Chondrocyte (in vitro differentiated cells): ENCODE measurements around the gene TMEM119. TPM values are rescaled to one million over a fixed set of nuclear protein-coding genes. Genes with fewer than 3 reads are reported as not detected.
"Not testable (repeated sequence)": the region's sequence is repeated elsewhere in the genome, so short reads cannot be mapped to it uniquely, and the experiment has no call there.

Experiments used
- DNase-seq: peaks from one replicate; pipeline ENCODE4 v3.0.0; 2021; ENCODE audit warnings: mixed read lengths, low spot score
- H3K27ac Mint-ChIP-seq: one replicate; pipeline ENCODE4 v1.8.0; 2021; ENCODE audit warnings: mild to moderate bottlenecking, moderate library complexity, mixed read lengths; ENCODE audit not compliant: unreplicated experiment
- H3K27me3 Mint-ChIP-seq: 2 replicates; pipeline ENCODE4 v1.8.0; 2021; ENCODE audit warnings: low read depth, mixed read lengths
- H3K36me3 Mint-ChIP-seq: 2 replicates; pipeline ENCODE4 v1.8.0; 2021; ENCODE audit warnings: low read depth, mixed read lengths
- H3K4me1 Mint-ChIP-seq: 2 replicates; pipeline ENCODE4 v1.8.0; 2021; ENCODE audit warnings: low read depth, mild to moderate bottlenecking, mixed read lengths
- H3K4me3 Mint-ChIP-seq: one replicate; pipeline ENCODE4 v1.8.0; 2021; ENCODE audit warnings: mild to moderate bottlenecking, moderate library complexity, mixed read lengths; ENCODE audit not compliant: unreplicated experiment
- H3K9me3 Mint-ChIP-seq: 2 replicates; pipeline ENCODE4 v1.8.0; 2021; ENCODE audit warnings: low read depth, mixed read lengths
- total RNA-seq: library from RNA; stranded (reverse); gene quantifications from 3 replicates; pipeline ENCODE4 v1.2.1, GENCODE V29; 2021
- TF ChIP-seq, protein P1 (sequence below): fragments of 200-600 bp; sonication (generic); IDR thresholded peaks from 2 replicates; pipeline ENCODE4 v1.5.0; 2021; ENCODE audit warnings: antibody characterized with exemption, mild to moderate bottlenecking, moderate library complexity

TMEM119 gene
- total RNA-seq, 1 donor from 2014 or later, result 48.3 TPM

GRCh38 chr12:108635997-108636808, 38.3 kb upstream of the TMEM119 start:
- H3K36me3 Mint-ChIP-seq, result peaks cover 7% of the 10 kb centered on the region
- DNase-seq, result no peak
- no peak overlapping the region for H3K4me3 Mint-ChIP-seq
- no peaks in the 10 kb centered on the region for H3K27me3 Mint-ChIP-seq
- peaks cover 46% of the 10 kb centered on the region for H3K4me1 Mint-ChIP-seq
- TF ChIP-seq, protein P1, sequence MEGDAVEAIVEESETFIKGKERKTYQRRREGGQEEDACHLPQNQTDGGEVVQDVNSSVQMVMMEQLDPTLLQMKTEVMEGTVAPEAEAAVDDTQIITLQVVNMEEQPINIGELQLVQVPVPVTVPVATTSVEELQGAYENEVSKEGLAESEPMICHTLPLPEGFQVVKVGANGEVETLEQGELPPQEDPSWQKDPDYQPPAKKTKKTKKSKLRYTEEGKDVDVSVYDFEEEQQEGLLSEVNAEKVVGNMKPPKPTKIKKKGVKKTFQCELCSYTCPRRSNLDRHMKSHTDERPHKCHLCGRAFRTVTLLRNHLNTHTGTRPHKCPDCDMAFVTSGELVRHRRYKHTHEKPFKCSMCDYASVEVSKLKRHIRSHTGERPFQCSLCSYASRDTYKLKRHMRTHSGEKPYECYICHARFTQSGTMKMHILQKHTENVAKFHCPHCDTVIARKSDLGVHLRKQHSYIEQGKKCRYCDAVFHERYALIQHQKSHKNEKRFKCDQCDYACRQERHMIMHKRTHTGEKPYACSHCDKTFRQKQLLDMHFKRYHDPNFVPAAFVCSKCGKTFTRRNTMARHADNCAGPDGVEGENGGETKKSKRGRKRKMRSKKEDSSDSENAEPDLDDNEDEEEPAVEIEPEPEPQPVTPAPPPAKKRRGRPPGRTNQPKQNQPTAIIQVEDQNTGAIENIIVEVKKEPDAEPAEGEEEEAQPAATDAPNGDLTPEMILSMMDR, result no peak
- H3K27ac Mint-ChIP-seq, result no peak overlapping the region
- H3K9me3 Mint-ChIP-seq, result no peaks in the 10 kb centered on the region

DNA sequence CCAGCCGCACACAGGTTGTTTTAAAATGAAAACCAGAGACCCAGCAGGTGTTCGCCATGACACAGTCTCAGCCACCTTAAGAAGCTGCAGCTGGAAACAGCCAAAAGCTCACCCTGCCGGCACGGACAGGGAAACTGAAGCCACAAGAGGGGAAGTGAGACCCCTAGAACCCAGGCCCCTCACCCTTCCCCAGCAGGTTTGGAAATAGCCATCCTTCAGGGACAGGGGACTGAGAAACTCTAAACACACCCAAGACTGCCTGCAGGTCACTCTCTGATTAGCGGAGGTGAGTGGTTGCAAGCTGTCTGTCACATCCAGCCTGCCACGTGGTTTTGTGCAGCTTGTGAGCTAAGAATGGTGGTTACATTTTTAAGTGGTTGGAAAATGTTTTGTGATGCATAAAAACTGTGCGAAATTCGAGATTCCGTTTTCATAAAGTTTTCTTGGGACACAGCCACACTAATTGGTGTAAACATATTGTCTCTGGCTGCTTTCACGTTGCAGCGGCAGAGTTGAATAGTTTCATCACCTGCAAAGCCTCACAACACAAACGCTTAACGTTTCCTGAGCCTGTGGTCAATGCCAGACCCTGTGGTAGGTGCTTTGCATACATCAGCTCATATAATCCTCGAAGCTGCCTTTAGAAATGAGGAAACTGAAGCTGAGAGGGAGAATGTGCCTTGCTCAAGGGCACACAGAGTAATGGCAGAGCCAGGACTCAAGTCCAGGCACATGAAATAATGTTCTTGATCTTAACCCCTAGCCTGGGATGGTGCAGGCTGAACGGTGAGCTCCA, 37.5 kb upstream of the TMEM119 start:
- no peak overlapping the region for H3K4me3 Mint-ChIP-seq
- DNase-seq, result no peak
- TF ChIP-seq, protein P1, result no peak
- no peaks in the 10 kb centered on the region for H3K27me3 Mint-ChIP-seq
- no peaks in the 10 kb centered on the region for H3K9me3 Mint-ChIP-seq
- H3K4me1 Mint-ChIP-seq, result peaks cover 47% of the 10 kb centered on the region
- H3K36me3 Mint-ChIP-seq, result peaks cover 5% of the 10 kb centered on the region
- no peak overlapping the region for H3K27ac Mint-ChIP-seq

DNA sequence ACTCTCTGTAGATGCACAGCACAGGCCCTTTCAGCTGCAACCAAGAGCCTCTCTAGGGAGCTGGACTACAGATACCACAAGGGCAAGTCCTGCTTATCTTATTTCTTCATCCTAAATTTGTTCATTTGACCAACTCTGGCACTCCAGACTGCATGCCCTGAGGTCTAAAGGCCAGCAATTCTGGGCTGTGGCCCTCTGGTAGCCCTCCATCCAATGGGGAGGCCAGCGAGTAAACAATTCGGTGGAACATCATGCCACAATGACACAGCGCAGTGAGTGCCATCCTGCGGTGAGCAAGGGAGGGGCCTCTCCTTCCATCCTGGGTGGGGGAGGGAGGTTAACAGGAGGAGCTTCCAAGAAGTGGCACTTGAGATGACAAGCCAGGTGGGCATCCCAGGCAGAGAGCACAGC, 36.5 kb upstream of the TMEM119 start:
- Mint-ChIP-seq H3K4me3 (no peak overlapping the region), H3K4me1 (peaks cover 51% of the 10 kb centered on the region), H3K27ac (no peak overlapping the region), H3K9me3 (no peaks in the 10 kb centered on the region), H3K27me3 (no peaks in the 10 kb centered on the region), H3K36me3 (peaks cover 2% of the 10 kb centered on the region)
- DNase-seq, result no peak
- TF ChIP-seq, protein P1, result no peak

DNA sequence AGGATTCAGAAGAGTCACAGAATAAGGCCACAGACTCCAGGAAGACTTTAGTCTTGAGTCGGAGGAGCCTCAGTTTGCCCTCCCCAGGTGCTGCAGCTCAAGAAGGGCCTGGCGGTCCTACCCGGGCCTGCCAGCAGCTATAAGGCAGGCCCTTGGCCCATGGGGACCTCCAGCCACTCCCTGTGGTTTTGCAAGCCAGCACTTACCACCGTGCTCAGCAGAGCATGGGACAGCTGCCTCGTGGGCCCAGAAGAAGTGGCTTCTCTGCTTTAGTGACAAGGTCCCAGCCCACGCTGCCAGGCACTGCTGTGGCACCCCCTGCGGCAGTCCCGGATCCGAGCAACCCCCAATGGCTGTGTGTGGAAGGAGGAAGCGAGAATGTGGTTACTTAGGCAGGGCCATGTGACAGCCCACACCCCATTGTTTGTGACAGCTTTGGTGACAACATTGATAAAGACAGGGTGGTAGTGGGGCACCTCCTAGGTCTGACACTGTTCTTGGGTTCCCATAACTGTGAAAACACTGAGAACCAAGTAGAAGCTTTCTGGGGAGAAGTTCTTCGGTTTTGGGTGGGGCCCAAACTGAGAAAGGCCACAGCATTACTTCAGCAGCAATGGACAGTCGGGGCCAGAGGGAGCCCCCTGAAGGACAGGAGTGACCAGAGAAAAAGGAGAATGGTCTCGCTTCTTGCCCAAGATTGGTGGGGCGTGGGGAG, 35.8 kb upstream of the TMEM119 start, which contains the start of gene SELPLG:
TSS of gene SELPLG (minus strand) at position 361 of the 715 bp plus-strand sequence. CDS start 9,587 bp downstream, outside the sequence.
- Mint-ChIP-seq H3K9me3 (no peaks in the 10 kb centered on the region), H3K27me3 (no peaks in the 10 kb centered on the region), H3K4me3 (no peak within 1 kb of the TSS), H3K36me3 (no peaks in the 10 kb centered on the region), H3K4me1 (peaks cover 48% of the 10 kb centered on the region), H3K27ac (no peak within 1 kb of the TSS)
- TF ChIP-seq, protein P1, result no peak
- DNase-seq, result no peak

GRCh38 chr12:108633081-108633533, 35.2 kb upstream of the TMEM119 start:
- H3K36me3 Mint-ChIP-seq, result no peaks in the 10 kb centered on the region
- H3K4me3 Mint-ChIP-seq, result no peak overlapping the region
- no peaks in the 10 kb centered on the region for H3K9me3 Mint-ChIP-seq
- TF ChIP-seq, protein P1, result no peak
- H3K27ac Mint-ChIP-seq, result no peak overlapping the region
- no peaks in the 10 kb centered on the region for H3K27me3 Mint-ChIP-seq
- DNase-seq, result no peak
- H3K4me1 Mint-ChIP-seq, result peaks cover 49% of the 10 kb centered on the region

DNA sequence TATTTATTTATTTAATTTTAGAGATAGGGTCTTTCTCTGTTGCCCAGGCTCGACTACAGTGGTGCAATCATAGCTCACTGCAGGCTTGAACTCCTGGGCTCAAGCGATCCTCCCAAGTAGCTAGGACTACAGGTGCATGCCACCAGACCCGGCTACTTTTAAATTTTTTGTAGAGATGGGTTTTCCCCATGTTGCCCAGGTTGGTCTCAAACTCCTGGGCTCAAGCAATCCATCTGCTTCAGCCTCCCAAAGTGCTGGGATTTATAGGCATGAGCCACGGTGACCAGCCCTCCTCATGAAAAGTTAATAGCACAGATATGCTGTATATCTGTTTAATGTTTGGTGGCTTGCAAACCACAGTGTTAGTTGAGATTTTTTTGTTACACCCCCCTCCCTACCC, 33.4 kb upstream of the TMEM119 start:
- H3K27ac Mint-ChIP-seq, H3K27me3 Mint-ChIP-seq, H3K4me3 Mint-ChIP-seq, DNase-seq, H3K9me3 Mint-ChIP-seq, H3K36me3 Mint-ChIP-seq: not testable (repeated sequence)
- peaks cover 47% of the 10 kb centered on the region for H3K4me1 Mint-ChIP-seq
